Hepatocyte (in vitro differentiated cells): ENCODE results near the gene PPM1L. TPM values are rescaled to one million over a fixed set of nuclear protein-coding genes. Genes with fewer than 3 reads are reported as not detected.

Experiments used
- DNase-seq: peaks from one replicate; pipeline ENCODE4 v3.0.0-alpha.2; 2016; ENCODE audit warnings: low spot score
- H2AFZ ChIP-seq: fragments of 200-600 bp; sonication (generic); 2 replicates; pipeline ENCODE4 v1.6.0; 2016; ENCODE audit warnings: antibody characterized with exemption, mild to moderate bottlenecking
- H3K27ac ChIP-seq: fragments of 200-600 bp; sonication (generic); 2 replicates; pipeline ENCODE4 v1.5.1; 2016; ENCODE audit warnings: mild to moderate bottlenecking
- H3K27me3 ChIP-seq: fragments of 200-600 bp; sonication (generic); 2 replicates; pipeline ENCODE4 v1.6.1; 2016
- H3K36me3 ChIP-seq: fragments of 200-600 bp; sonication (generic); replicated peaks from 2 replicates; pipeline ENCODE4 v1.5.1; 2016; ENCODE audit warnings: low read depth; ENCODE audit not compliant: insufficient read depth
- H3K4me1 ChIP-seq: fragments of 200-600 bp; sonication (generic); 2 replicates; pipeline ENCODE4 v1.5.1; 2016; ENCODE audit warnings: mild to moderate bottlenecking, moderate library complexity; ENCODE audit not compliant: insufficient read depth
- H3K4me2 ChIP-seq: fragments of 200-600 bp; sonication (generic); 2 replicates; pipeline ENCODE4 v1.6.0; 2016
- H3K4me3 ChIP-seq: fragments of 200-600 bp; sonication (generic); 2 replicates; pipeline ENCODE4 v1.5.1; 2016; ENCODE audit warnings: mild to moderate bottlenecking
- H3K79me2 ChIP-seq: fragments of 200-600 bp; sonication (generic); 2 replicates; pipeline ENCODE4 v1.6.0; 2017; ENCODE audit warnings: mild to moderate bottlenecking
- H3K9me2 ChIP-seq: fragments of 200-600 bp; sonication (generic); replicated peaks from 2 replicates; pipeline ENCODE4 v1.6.0; 2017; ENCODE audit warnings: mild to moderate bottlenecking; ENCODE audit not compliant: insufficient read depth
- H3K9me3 ChIP-seq: fragments of 200-600 bp; sonication (generic); 2 replicates; pipeline ENCODE4 v1.5.1; 2016; ENCODE audit warnings: low read depth, mild to moderate bottlenecking
- H4K20me1 ChIP-seq: fragments of 200-600 bp; sonication (generic); 2 replicates; pipeline ENCODE4 v1.6.0; 2016; ENCODE audit warnings: mild to moderate bottlenecking; ENCODE audit not compliant: insufficient read depth, poor library complexity, severe bottlenecking
- EZH2 ChIP-seq: fragments of 200-600 bp; sonication (generic); IDR thresholded peaks from 2 replicates; pipeline ENCODE4 v1.6.1; 2016; ENCODE audit warnings: antibody characterized with exemption, mild to moderate bottlenecking, borderline replicate concordance
- EZH2phosphoT487 ChIP-seq: fragments of 200-600 bp; sonication (generic); IDR thresholded peaks from one replicate; pipeline ENCODE4 v1.6.1; 2018; ENCODE audit warnings: antibody characterized with exemption, mild to moderate bottlenecking, low read depth, moderate library complexity; ENCODE audit not compliant: unreplicated experiment, severe bottlenecking
- WGBS: methylation state at CpG from one replicate; pipeline ENCODE4 v1.1.6; 2016; ENCODE audit warnings: low lambda C conversion rate; ENCODE audit errors: missing lambda C conversion rate; 5-methylcytosine and 5-hydroxymethylcytosine counted together
- polyA plus RNA-seq: library from polyadenylated mRNA; unstranded; fragments of >200 nt; fragmentation: Nextera tagmentation; extraction: Ambion mirVana; gene quantifications from 2 replicates; pipeline ENCODE4 v1.2.1, GENCODE V29; 2016
- total RNA-seq: library from RNA; depleted of rRNA; stranded (reverse); fragments of >200 nt; gene quantifications from 2 replicates; pipeline ENCODE4 v1.2.3, GENCODE V29; 2014
- TF ChIP-seq, protein P1 (sequence below): fragments of 200-600 bp; sonication (generic); IDR thresholded peaks from 2 replicates; pipeline ENCODE4 v1.5.1; 2016; ENCODE audit warnings: antibody characterized with exemption, mild to moderate bottlenecking; ENCODE audit not compliant: poor library complexity

PPM1L gene
- total and polyA plus RNA-seq, 2 experiments from 2014 or later, result 5.1 to 13.1 TPM

DNA sequence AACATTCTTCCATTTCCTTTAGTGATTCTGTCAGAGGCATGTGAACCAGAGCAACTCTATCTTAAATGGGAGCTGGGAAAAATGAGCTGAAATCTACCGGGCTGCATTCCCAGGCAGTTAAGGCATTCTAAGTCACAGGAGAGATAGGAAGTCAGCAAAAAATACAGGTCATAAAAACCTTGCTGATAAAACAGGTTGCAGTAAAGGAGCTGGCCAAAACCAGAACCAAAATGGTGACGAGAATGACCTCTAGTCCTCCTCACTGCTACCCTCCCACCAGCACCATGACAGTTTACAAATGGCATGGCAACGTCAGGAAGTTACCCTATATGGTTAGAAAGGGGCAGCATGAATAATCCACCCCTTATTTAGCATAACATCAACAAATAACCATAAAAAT is 282.7 kb downstream of the PPM1L start:
- TF ChIP-seq, protein P1, sequence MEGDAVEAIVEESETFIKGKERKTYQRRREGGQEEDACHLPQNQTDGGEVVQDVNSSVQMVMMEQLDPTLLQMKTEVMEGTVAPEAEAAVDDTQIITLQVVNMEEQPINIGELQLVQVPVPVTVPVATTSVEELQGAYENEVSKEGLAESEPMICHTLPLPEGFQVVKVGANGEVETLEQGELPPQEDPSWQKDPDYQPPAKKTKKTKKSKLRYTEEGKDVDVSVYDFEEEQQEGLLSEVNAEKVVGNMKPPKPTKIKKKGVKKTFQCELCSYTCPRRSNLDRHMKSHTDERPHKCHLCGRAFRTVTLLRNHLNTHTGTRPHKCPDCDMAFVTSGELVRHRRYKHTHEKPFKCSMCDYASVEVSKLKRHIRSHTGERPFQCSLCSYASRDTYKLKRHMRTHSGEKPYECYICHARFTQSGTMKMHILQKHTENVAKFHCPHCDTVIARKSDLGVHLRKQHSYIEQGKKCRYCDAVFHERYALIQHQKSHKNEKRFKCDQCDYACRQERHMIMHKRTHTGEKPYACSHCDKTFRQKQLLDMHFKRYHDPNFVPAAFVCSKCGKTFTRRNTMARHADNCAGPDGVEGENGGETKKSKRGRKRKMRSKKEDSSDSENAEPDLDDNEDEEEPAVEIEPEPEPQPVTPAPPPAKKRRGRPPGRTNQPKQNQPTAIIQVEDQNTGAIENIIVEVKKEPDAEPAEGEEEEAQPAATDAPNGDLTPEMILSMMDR, result no peak
- TF ChIP-seq EZH2, result no peak
- TF ChIP-seq EZH2phosphoT487, result no peak
- H3K79me2 ChIP-seq, result no peaks in the 10 kb centered on the region
- H3K9me2 ChIP-seq, result no peaks in the 10 kb centered on the region
- 48% methylated on average over 3 of the region's 3 CpGs for WGBS
- H3K4me3 ChIP-seq, result no peak overlapping the region
- no peak for DNase-seq
- H4K20me1 ChIP-seq, result no peaks in the 10 kb centered on the region
- no peaks in the 10 kb centered on the region for H3K36me3 ChIP-seq
- H3K4me2 ChIP-seq, result no peak overlapping the region
- H3K27me3 ChIP-seq, result no peaks in the 10 kb centered on the region
- no peaks in the 10 kb centered on the region for H3K9me3 ChIP-seq
- H3K4me1 ChIP-seq, result peaks cover 7% of the 10 kb centered on the region
- H2AFZ ChIP-seq, result no peak overlapping the region
- H3K27ac ChIP-seq, result no peak overlapping the region

DNA sequence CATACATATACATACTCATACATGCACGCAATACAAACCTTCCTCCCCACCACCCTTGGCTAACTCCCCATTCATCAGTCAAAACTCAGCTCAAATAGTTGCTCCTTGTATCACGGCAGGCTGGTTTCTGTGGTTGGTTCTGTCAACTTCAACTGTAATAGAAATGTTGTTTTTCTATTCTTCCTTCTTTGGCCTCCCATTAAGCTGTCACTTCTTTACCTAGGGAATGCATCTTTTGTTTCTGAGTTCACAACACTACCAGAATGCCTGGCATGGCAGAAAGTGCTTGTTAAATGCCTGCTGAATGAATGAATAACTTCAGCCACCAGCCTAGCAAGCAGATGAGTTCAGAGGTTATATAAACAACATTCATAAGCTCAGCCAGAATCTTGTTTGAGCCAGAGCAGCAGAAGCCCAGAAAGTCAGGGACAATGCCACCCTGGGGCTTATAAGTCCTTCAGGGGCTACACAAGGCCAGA is 286.0 kb downstream of the PPM1L start:
- TF ChIP-seq, protein P1, result no peak
- TF ChIP-seq EZH2 (no peak), EZH2phosphoT487 (no peak)
- no peak overlapping the region for H2AFZ ChIP-seq
- 68% methylated on average over 2 of the region's 2 CpGs for WGBS
- H3K36me3 ChIP-seq, result no peaks in the 10 kb centered on the region
- H3K27ac ChIP-seq, result peak overlapping the region; percentile 37
- no peaks in the 10 kb centered on the region for H3K9me2 ChIP-seq
- H3K27me3 ChIP-seq, result no peaks in the 10 kb centered on the region
- no peaks in the 10 kb centered on the region for H4K20me1 ChIP-seq
- no peak overlapping the region for H3K4me2 ChIP-seq
- H3K4me1 ChIP-seq, result peaks cover 7% of the 10 kb centered on the region
- peak; percentile 24 for DNase-seq
- H3K9me3 ChIP-seq, result no peaks in the 10 kb centered on the region
- no peak overlapping the region for H3K4me3 ChIP-seq
- no peaks in the 10 kb centered on the region for H3K79me2 ChIP-seq

DNA sequence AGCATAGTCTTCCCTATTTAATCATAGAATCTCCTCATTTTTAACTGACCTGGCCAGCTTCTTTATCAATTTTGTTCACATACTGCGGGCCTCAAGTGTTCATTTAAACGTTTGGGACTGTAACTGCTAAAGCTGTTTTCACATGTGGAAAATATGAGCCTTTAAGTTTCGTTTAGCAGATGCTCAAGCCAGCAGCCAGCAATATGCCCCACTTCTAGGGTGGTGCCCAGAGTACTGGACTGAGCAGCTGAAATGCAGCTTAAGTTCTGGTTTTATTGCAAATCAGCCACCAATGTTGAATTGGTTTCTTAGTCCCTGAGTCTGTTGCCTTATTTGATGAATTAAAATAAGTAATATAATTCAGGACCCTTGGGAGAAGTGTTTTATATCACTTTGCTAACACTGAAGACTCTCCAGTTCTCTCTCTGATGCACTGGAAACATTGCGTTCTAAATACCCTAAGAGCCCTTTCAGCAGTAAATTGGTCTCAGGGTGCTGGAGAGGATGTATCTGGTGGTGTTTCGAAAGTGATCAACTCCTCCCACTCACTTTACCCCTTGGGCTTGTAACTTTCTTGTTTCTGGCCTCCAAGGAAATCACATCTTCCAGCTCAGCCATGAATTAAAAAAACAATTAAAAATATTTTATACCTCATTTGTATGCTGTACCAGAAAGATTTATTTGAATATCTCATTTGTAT is 287.5 kb downstream of the PPM1L start:
- WGBS, result 88% methylated on average over 5 of the region's 5 CpGs
- no peak overlapping the region for H2AFZ ChIP-seq
- no peak for DNase-seq
- no peaks in the 10 kb centered on the region for H3K79me2 ChIP-seq
- no peaks in the 10 kb centered on the region for H3K27me3 ChIP-seq
- H3K4me3 ChIP-seq, result no peak overlapping the region
- no peaks in the 10 kb centered on the region for H3K9me3 ChIP-seq
- H4K20me1 ChIP-seq, result no peaks in the 10 kb centered on the region
- H3K9me2 ChIP-seq, result no peaks in the 10 kb centered on the region
- no peaks in the 10 kb centered on the region for H3K36me3 ChIP-seq
- TF ChIP-seq EZH2 (no peak), EZH2phosphoT487 (no peak)
- TF ChIP-seq, protein P1, result no peak
- no peak overlapping the region for H3K4me2 ChIP-seq
- peaks cover 7% of the 10 kb centered on the region for H3K4me1 ChIP-seq
- no peak overlapping the region for H3K27ac ChIP-seq
